GM12878 (cell line): ENCODE results near the gene EZH2. TPM values are rescaled to one million over a fixed set of nuclear protein-coding genes. Genes with fewer than 3 reads are reported as not detected.

Source experiments
- ATAC-seq: fragments of 200-7000 bp; cut with Tn5 transposase; 3 replicates; pipeline ENCODE4 v1.9.1; 2020; ENCODE audit warnings: mild to moderate bottlenecking, moderate library complexity
- BruUV-seq: library from RNA; stranded (reverse); fragments of 400-500 nt; replicated peaks from 2 replicates; lab custom pipeline; 2021; lab: Mats Ljungman, UMichigan
- CTCF ChIA-PET: fragments of 300-600 bp; sonication (Branson Sonifier 250); formaldehyde crosslinking; extraction: SDS; loops from one replicate; lab custom pipeline; 2021; ENCODE audit warnings: inconsistent platforms; lab: Yijun Ruan, JAX
- POLR2A ChIA-PET: fragments of 350-600 bp; formaldehyde crosslinking; extraction: SDS; loops from one replicate; lab custom pipeline; 2021; ENCODE audit warnings: inconsistent platforms; lab: Charles Lee
- RAD21 ChIA-PET: fragments of 300-600 bp; sonication (Branson Sonifier 250); formaldehyde crosslinking; loops from one replicate; lab custom pipeline; 2023; ENCODE audit warnings: antibody characterized with exemption; ENCODE audit not compliant: unreplicated experiment; lab: Charles Lee
- SMC1A ChIA-PET: fragments of 300-600 bp; sonication (Branson Sonifier 250); formaldehyde crosslinking; loops from one replicate; lab custom pipeline; 2023; ENCODE audit not compliant: unreplicated experiment, uncharacterized antibody; lab: Charles Lee
- DNase-seq: peaks from one replicate; pipeline ENCODE4 v3.0.0-alpha.2; 2011; ENCODE audit warnings: low read depth, low spot score
- FAIRE-seq: peaks from 3 replicates; lab custom pipeline; 2011; peaks lifted over from hg19 to GRCh38; lab: Jason Lieb, UNC
- H2AFZ ChIP-seq: 2 replicates; pipeline ENCODE4 v1.6.0; 2011; ENCODE audit warnings: low read depth, low read length, control low read depth; ENCODE audit not compliant: control insufficient read depth
- H3K27ac ChIP-seq: 2 replicates; pipeline ENCODE4 v1.5.1; 2011; ENCODE audit warnings: control low read depth; ENCODE audit not compliant: control insufficient read depth, insufficient read depth
- H3K27me3 ChIP-seq, 2 experiments: replicated peaks in 1 of 2; 2 replicates each; pipeline versions ENCODE4 v1.6.0 to v1.6.1; 2011; ENCODE audit warnings: low read length in 1 of 2; ENCODE audit not compliant: control insufficient read depth in 2 of 2, insufficient read depth in 2 of 2
- H3K36me3 ChIP-seq, 2 experiments: 2 replicates each; pipeline ENCODE4 v1.5.1; 2011; ENCODE audit warnings: low read length in 1 of 2; ENCODE audit not compliant: control insufficient read depth in 2 of 2, insufficient read depth in 2 of 2
- H3K4me1 ChIP-seq: 2 replicates; pipeline ENCODE4 v1.6.1; 2011; ENCODE audit warnings: mild to moderate bottlenecking, low read length, moderate library complexity, mixed read lengths; ENCODE audit not compliant: control insufficient read depth, insufficient read depth
- H3K4me2 ChIP-seq: 2 replicates; pipeline ENCODE4 v1.6.0; 2011; ENCODE audit warnings: control low read depth; ENCODE audit not compliant: control insufficient read depth, insufficient read depth
- H3K4me3 ChIP-seq: fragments of 200-600 bp; sonication (generic); 2 replicates; pipeline ENCODE4 v1.5.1; 2016
- H3K79me2 ChIP-seq: 2 replicates; pipeline ENCODE4 v1.6.0; 2011; ENCODE audit warnings: low read length; ENCODE audit not compliant: control insufficient read depth, insufficient read depth
- H3K9ac ChIP-seq: 2 replicates; pipeline ENCODE4 v1.8.0; 2011; ENCODE audit warnings: low read length, control low read depth, mixed read lengths; ENCODE audit not compliant: control insufficient read depth, insufficient read depth
- H3K9me3 ChIP-seq: replicated peaks from 3 replicates; pipeline ENCODE4 v1.5.1; 2011; ENCODE audit warnings: mild to moderate bottlenecking, low read length; ENCODE audit not compliant: control insufficient read depth, insufficient read depth
- H4K20me1 ChIP-seq: 2 replicates; pipeline ENCODE4 v1.6.0; 2011; ENCODE audit not compliant: control insufficient read depth, insufficient read depth
- FOS ChIP-seq: IDR thresholded peaks from 3 replicates; pipeline ENCODE4 v1.6.1; 2011; ENCODE audit warnings: borderline replicate concordance; ENCODE audit not compliant: insufficient read length; ENCODE audit errors: extremely low read depth
- HDGF ChIP-seq: fragments of 450-650 bp; IDR thresholded peaks from 2 replicates; pipeline ENCODE4 v1.6.1; 2016; ENCODE audit warnings: antibody characterized with exemption
- MYC ChIP-seq: IDR thresholded peaks from 2 replicates; pipeline ENCODE4 v1.6.1; 2011; ENCODE audit warnings: mild to moderate bottlenecking, low read length, moderate library complexity, inconsistent platforms; ENCODE audit not compliant: insufficient read depth, insufficient replicate concordance, insufficient read length, severe bottlenecking
- NFXL1 ChIP-seq: fragments of 450-650 bp; IDR thresholded peaks from 2 replicates; pipeline ENCODE4 v1.6.1; 2017; ENCODE audit warnings: antibody characterized with exemption, mild to moderate bottlenecking, borderline replicate concordance
- RBBP5 ChIP-seq: fragments of 200-600 bp; sonication (generic); conservative IDR thresholded peaks from 2 replicates; pipeline ENCODE4 v1.6.1; 2016
- RELA ChIP-seq: fragments of 450-650 bp; IDR thresholded peaks from 2 replicates; pipeline ENCODE4 v1.8.0; 2014; ENCODE audit warnings: borderline replicate concordance; ENCODE audit not compliant: partially characterized antibody
- SMC3 ChIP-seq: IDR thresholded peaks from 2 replicates; pipeline ENCODE4 v1.6.1; 2011; ENCODE audit warnings: low read length, improper control_type of control experiment, borderline replicate concordance
- YBX1 ChIP-seq: fragments of 450-650 bp; IDR thresholded peaks from 2 replicates; pipeline ENCODE4 v1.6.1; 2016; ENCODE audit warnings: antibody characterized with exemption
- YY1 ChIP-seq: IDR thresholded peaks from 2 replicates; pipeline ENCODE4 v1.6.1; 2011; ENCODE audit warnings: low read depth, mild to moderate bottlenecking, low read length
- ZSCAN29 ChIP-seq: fragments of 450-650 bp; IDR thresholded peaks from 2 replicates; pipeline ENCODE4 v1.6.1; 2017; ENCODE audit warnings: mild to moderate bottlenecking, moderate library complexity
- WGBS: methylation state at CpG from one replicate; pipeline ENCODE4 v1.1.6; 2016; ENCODE audit warnings: low lambda C conversion rate; ENCODE audit not compliant: insufficient replicate concordance, insufficient coverage; ENCODE audit errors: missing lambda C conversion rate; 5-methylcytosine and 5-hydroxymethylcytosine counted together
- in situ Hi-C: fragments of 300-500 bp; cut with MboI; formaldehyde crosslinking; loops from 9 replicates; pipeline ENCODE4 v1.14.3; 2018; ENCODE audit warnings: mixed read lengths
- intact Hi-C: fragments of 100-400 bp; cut with micrococcal nuclease; formaldehyde crosslinking; loops from one replicate; pipeline ENCODE4 v1.14.2; 2022; ENCODE audit not compliant: unreplicated experiment
- polyA plus RNA-seq, 11 experiments: library from polyadenylated mRNA; depleted of rRNA in 4 of 11; unstranded in 6 of 11; stranded (reverse) in 5 of 11; fragments of >200 nt; fragmentation: Nextera tagmentation in 4 of 11; fragmentation: Illumina TruSeq in 1 of 11; extraction: Ambion mirVana in 4 of 11; extraction: Trizol in 1 of 11; gene quantifications; 1 replicate in 1 of 11; 2 replicates in 10 of 11; pipeline versions ENCODE4 v1.2.1 to v1.2.3, GENCODE V29; 2011 to 2016; ENCODE audit warnings: inconsistent platforms in 2 of 11, missing spikeins in 2 of 11, low read depth in 1 of 11
- total RNA-seq, 4 experiments: library from RNA; depleted of rRNA in 3 of 4; stranded (reverse); fragments of >200 nt in 3 of 4; fragmentation: Illumina TruSeq in 1 of 4; extraction: Trizol in 1 of 4; gene quantifications; 2 replicates each; pipeline versions ENCODE4 v1.2.1 to v1.2.3, GENCODE V29; 2013 to 2021
- TF ChIP-seq, protein P1 (sequence below): fragments of 450-650 bp; IDR thresholded peaks from 2 replicates; pipeline ENCODE4 v1.6.1; 2018; ENCODE audit warnings: mild to moderate bottlenecking, low read depth, moderate library complexity; ENCODE audit not compliant: partially characterized antibody
- TF ChIP-seq, protein P2 (sequence below): IDR thresholded peaks from 2 replicates; pipeline ENCODE4 v1.6.1; 2011; ENCODE audit warnings: borderline replicate concordance, low read depth, mild to moderate bottlenecking, moderate library complexity, low read length; ENCODE audit not compliant: insufficient read depth, poor library complexity, severe bottlenecking

EZH2 gene
- total and polyA plus RNA-seq, 10 of the 15 experiments (the other 5 are each of a cell fraction or from before 2014, with no cell fraction given), result 19.4 to 69.6 (median 40.8) TPM

DNA sequence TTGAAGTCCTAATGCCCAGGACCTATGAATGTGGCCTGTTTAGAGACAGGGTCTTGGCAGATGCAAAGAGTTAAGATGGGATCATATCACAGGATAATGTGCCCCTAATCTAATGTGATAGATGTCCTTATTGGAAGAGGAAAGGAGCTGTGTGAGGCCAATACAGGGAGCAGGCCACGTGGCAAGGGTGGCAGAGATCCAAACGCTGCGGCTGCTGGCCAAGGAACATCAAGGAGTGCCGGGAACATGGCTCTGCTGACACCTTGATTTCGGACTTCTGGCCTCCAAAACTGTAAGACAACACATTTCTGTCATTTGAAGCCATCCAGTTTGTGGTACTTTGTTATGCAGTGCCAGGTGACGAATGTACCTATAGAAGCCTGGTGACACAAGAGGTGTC, 37.7 kb upstream of the EZH2 start:
- 88% methylated on average over 6 of the region's 6 CpGs for WGBS

DNA sequence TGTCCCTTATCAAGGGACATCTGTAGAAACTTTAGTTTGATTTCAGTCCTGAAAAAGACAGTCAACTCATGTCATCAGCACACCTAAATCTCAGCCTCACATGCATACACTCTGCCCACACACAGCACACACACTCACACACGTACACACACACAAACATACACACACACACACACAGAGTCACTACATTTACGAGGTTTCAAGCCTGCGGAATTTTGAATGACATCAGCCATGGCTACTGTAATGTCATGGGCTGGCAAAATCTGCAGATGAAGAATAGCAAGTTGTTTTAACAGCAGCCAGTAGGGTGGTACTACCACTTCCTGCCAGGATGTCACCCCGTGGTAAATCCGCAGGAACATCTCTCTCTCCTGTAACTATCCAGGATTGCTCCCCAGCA, 37.1 kb upstream of the EZH2 start:
- FAIRE-seq (no peak), DNase-seq (no peak), ATAC-seq (no peak)
- no peaks in the 10 kb centered on the region for H4K20me1 ChIP-seq
- no peak overlapping the region for H3K4me3 ChIP-seq
- no peaks in the 10 kb centered on the region for H3K79me2 ChIP-seq
- in situ Hi-C loops, result no loop called here
- CTCF ChIA-PET, result interaction anchor here (0.6 to 1.5 kb wide), 2 partner anchors 17 to 1352 kb away, joined by 3 read pairs; no protein-coding TSS in a partner anchor
- no peaks in the 10 kb centered on the region for H3K9me3 ChIP-seq
- no peak overlapping the region for H3K27ac ChIP-seq
- intact Hi-C loops, result no loop called here
- POLR2A ChIA-PET, result no interaction called here
- SMC1A ChIA-PET, result interaction anchor here (0.7 to 1.6 kb wide), 3 partner anchors 10 to 125 kb away, joined by 4 to 7 read pairs (median 4); no protein-coding TSS in a partner anchor
- H3K9ac ChIP-seq, result no peak overlapping the region
- RAD21 ChIA-PET, result interaction anchor here (0.9 kb wide), 1 partner anchor 42 kb away, joined by 3 read pairs; no protein-coding TSS in a partner anchor
- no peak overlapping the region for H3K4me2 ChIP-seq
- WGBS, result 72% methylated on average over 5 of the region's 5 CpGs
- BruUV-seq, result no TSS peak
- H3K4me1 ChIP-seq, result peaks cover 8% of the 10 kb centered on the region
- H3K36me3 ChIP-seq, result no peaks in the 10 kb centered on the region
- H3K27me3 ChIP-seq, result peaks cover 0 to 8% of the 10 kb centered on the region in 2 experiments; a peak in 1 of 4 replicates
- no peak overlapping the region for H2AFZ ChIP-seq
- TF ChIP-seq RELA (no peak), MYC (no peak), YBX1 (no peak), HDGF (no peak), FOS (no peak), ZSCAN29 (no peak)
- TF ChIP-seq, protein P1, sequence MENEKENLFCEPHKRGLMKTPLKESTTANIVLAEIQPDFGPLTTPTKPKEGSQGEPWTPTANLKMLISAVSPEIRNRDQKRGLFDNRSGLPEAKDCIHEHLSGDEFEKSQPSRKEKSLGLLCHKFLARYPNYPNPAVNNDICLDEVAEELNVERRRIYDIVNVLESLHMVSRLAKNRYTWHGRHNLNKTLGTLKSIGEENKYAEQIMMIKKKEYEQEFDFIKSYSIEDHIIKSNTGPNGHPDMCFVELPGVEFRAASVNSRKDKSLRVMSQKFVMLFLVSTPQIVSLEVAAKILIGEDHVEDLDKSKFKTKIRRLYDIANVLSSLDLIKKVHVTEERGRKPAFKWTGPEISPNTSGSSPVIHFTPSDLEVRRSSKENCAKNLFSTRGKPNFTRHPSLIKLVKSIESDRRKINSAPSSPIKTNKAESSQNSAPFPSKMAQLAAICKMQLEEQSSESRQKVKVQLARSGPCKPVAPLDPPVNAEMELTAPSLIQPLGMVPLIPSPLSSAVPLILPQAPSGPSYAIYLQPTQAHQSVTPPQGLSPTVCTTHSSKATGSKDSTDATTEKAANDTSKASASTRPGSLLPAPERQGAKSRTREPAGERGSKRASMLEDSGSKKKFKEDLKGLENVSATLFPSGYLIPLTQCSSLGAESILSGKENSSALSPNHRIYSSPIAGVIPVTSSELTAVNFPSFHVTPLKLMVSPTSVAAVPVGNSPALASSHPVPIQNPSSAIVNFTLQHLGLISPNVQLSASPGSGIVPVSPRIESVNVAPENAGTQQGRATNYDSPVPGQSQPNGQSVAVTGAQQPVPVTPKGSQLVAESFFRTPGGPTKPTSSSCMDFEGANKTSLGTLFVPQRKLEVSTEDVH, result no peak

More for the DNA sequence above, 37.7 kb upstream of the EZH2 start:
- no peak overlapping the region for H3K4me2 ChIP-seq
- BruUV-seq, result no TSS peak
- no peaks in the 10 kb centered on the region for H3K36me3 ChIP-seq
- SMC1A ChIA-PET, result no interaction called here
- FAIRE-seq (no peak), ATAC-seq (no peak), DNase-seq (no peak)
- H2AFZ ChIP-seq, result no peak overlapping the region
- intact Hi-C loops, result no loop called here
- POLR2A ChIA-PET, result no interaction called here
- H3K9me3 ChIP-seq, result no peaks in the 10 kb centered on the region
- in situ Hi-C loops, result no loop called here
- no peaks in the 10 kb centered on the region for H4K20me1 ChIP-seq
- CTCF ChIA-PET, result no interaction called here
- no peaks in the 10 kb centered on the region for H3K79me2 ChIP-seq
- H3K4me1 ChIP-seq, result peaks cover 5% of the 10 kb centered on the region
- TF ChIP-seq NFXL1 (no peak), SMC3 (no peak), YY1 (no peak), RBBP5 (no peak)
- TF ChIP-seq, protein P2, sequence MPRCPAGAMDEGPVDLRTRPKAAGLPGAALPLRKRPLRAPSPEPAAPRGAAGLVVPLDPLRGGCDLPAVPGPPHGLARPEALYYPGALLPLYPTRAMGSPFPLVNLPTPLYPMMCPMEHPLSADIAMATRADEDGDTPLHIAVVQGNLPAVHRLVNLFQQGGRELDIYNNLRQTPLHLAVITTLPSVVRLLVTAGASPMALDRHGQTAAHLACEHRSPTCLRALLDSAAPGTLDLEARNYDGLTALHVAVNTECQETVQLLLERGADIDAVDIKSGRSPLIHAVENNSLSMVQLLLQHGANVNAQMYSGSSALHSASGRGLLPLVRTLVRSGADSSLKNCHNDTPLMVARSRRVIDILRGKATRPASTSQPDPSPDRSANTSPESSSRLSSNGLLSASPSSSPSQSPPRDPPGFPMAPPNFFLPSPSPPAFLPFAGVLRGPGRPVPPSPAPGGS, result no peak
- no peak overlapping the region for H3K9ac ChIP-seq
- H3K27me3 ChIP-seq, result peaks cover 0 to 8% of the 10 kb centered on the region in 2 experiments; a peak in 1 of 4 replicates
- no peak overlapping the region for H3K27ac ChIP-seq
- H3K4me3 ChIP-seq, result no peak overlapping the region
- RAD21 ChIA-PET, result no interaction called here
